Stimulated activated CD4-positive, alpha-beta T cell treated with anti-CD3 and anti-CD28 coated beads, Interleukin-12 subunit alpha, Interleukin-12 subunit beta, amount 100 ng/mL, for 48 hours (primary cell): ENCODE measurements around the gene MBD3L1.

Experiments used
- DNase-seq, 3 donors: peaks; one replicate each; pipeline ENCODE4 v3.0.0-alpha.2; 2020; ENCODE audit warnings: low read depth in 2 of 3, low spot score in 1 of 3

Gene MBD3L1

GRCh38 chr19:8880868-8881488 lies 48.8 kb downstream of the MBD3L1 start:
- DNase-seq, result no peak

- DNase-seq, result no peak
These were observed 49.3 kb downstream of the MBD3L1 start for GRCh38 chr19:8881512-8881911.

- DNase-seq, result no peak
These were observed 52.2 kb downstream of the MBD3L1 start for GRCh38 chr19:8884416-8884815.

GRCh38 chr19:8887364-8887763 lies 55.2 kb downstream of the MBD3L1 start:
- no peak for DNase-seq

- DNase-seq, result no peak
These were observed 58.1 kb downstream of the MBD3L1 start for GRCh38 chr19:8890260-8890659.
